ENCODE results near the gene NUDT8. TPM values are rescaled to one million over a fixed set of nuclear protein-coding genes. Genes with fewer than 3 reads are reported as not detected.
"Not testable (repeated sequence)": the region's sequence is repeated elsewhere in the genome, so short reads cannot be mapped to it uniquely, and the experiment has no call there.

The NUDT8 gene
- total and polyA plus RNA-seq, 2 of the 8 experiments (the other 6 are each of a cell fraction or from before 2014, with no cell fraction given) = 7.2 to 8.3 TPM

DNA sequence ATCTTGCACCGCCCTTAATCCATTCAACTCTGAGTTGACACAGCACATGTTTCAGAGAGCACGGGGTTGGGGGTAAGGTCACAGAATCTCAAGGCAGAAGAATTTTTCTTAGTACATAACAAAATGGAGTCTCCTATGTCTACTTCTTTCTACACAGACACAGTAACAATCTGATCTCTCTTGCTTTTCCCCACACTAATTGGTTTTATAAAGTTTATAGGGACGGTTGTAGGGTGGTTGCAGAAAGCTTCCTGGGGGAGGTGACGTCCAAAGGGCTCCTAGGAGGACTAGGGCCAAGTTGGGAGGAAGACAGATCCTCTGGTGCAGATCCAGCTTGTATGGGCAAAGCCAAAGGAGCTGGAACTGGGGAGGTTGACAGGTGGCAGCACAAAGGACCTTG, 25.6 kb downstream of the NUDT8 start:
- Histone ChIP-seq H2BK20ac (ENCODE audit: low read length) (0 out of 2 replicates have a peak overlapping the region, but pooled peaks have one; percentile 80), H2BK5ac (ENCODE audit: low read depth, low read length) (peak overlapping the region; percentile 63; the same call in 1 of the 2 replicates), H3K4me2 (ENCODE audit: insufficient read depth in 1 of 2, low read depth in 2 of 2, low read length in 2 of 2) (peak overlapping the region in 1 of 2 experiments; percentile 64; a peak in 2 of 4 replicates), H2BK12ac (ENCODE audit: low read depth, low read length) (peak overlapping the region; percentile 94), H2BK15ac (ENCODE audit: low read length) (0 out of 2 replicates have a peak overlapping the region, but pooled peaks have one; percentile 12), H3K4me3 (ENCODE audit: extremely low read depth in 1 of 4, insufficient read depth in 2 of 4, low read depth in 3 of 4, low read length in 4 of 4) (0 out of 8 replicates have a peak overlapping the region, but pooled peaks of 1 of the 4 experiments have one; percentile 10), H4K5ac (ENCODE audit: insufficient read length, low read depth, low read length) (peak overlapping the region; percentile 3), H2AK5ac (ENCODE audit: low read depth, low read length) (0 out of 2 replicates have a peak overlapping the region, but pooled peaks have one; percentile 58), H3K4me1 (replicated peaks in 1 of 4; ENCODE audit: control insufficient read depth in 3 of 4, insufficient read depth in 4 of 4, low read length in 3 of 4) (peaks cover 5 to 27% (median 17%) of the 10 kb centered on the region in 4 experiments; a peak in 6 of 7 replicates), H3K18ac (ENCODE audit: extremely low read depth, low read length) (peak overlapping the region; percentile 52)
- H3K27ac ChIP-seq (ENCODE audit: low read depth, low read length); H3K79me2 ChIP-seq (ENCODE audit: control insufficient read depth in 1 of 2, insufficient read depth in 2 of 2, low read length in 2 of 2); H4K8ac ChIP-seq (ENCODE audit: extremely low read depth, insufficient read depth, low read length); H3K14ac ChIP-seq (ENCODE audit: insufficient read length); H3K4ac ChIP-seq (replicated peaks; ENCODE audit: insufficient read length, low read depth, low read length); H3K9me3 ChIP-seq (ENCODE audit: insufficient read depth in 2 of 2, low read depth in 1 of 2, low read length in 1 of 2); H3K23ac ChIP-seq (ENCODE audit: insufficient read length); H3K79me1 ChIP-seq (ENCODE audit: low read depth, low read length); H4K20me1 ChIP-seq (replicated peaks in 1 of 2; ENCODE audit: control insufficient read depth in 1 of 2, insufficient read depth in 2 of 2, low read length in 2 of 2); H3K27me3 ChIP-seq (replicated peaks in 1 of 4; ENCODE audit: control insufficient read depth in 3 of 4, extremely low read depth in 1 of 4, insufficient read depth in 3 of 4, low read length in 3 of 4); H4K91ac ChIP-seq (replicated peaks; ENCODE audit: insufficient read length, low read length); H2AFZ ChIP-seq (ENCODE audit: low read length); H3K9ac ChIP-seq (replicated peaks in 1 of 4; ENCODE audit: extremely low read depth in 1 of 4, low read depth in 3 of 4, low read length in 3 of 4); H2BK120ac ChIP-seq (replicated peaks; ENCODE audit: low read depth, low read length); H3K56ac ChIP-seq (replicated peaks; ENCODE audit: insufficient read length, low read depth, low read length); H3K23me2 ChIP-seq (ENCODE audit: low read depth, low read length); FAIRE-seq; DNase-seq (ENCODE audit: low read depth in 1 of 2, low spot score in 2 of 2); H3K36me3 ChIP-seq (ENCODE audit: control insufficient read depth in 2 of 4, insufficient read depth in 4 of 4, low read length in 3 of 4): not testable (repeated sequence)
- POLR2A ChIA-PET (ENCODE audit: partially characterized antibody) = interaction anchor here (0.9 to 2.8 kb wide), 4 partner anchors 9 to 20 kb away, joined by 3 to 25 read pairs (median 4); partner anchors contain the start of gene GSTP1
- WGBS, 2 experiments (ENCODE audit: extremely low coverage in 1 of 2, insufficient coverage in 1 of 2, insufficient read length in 1 of 2, insufficient replicate concordance in 2 of 2, low coverage in 1 of 2, low lambda C conversion rate in 2 of 2, missing lambda C conversion rate in 1 of 2) = 95% methylated on average over 2 of the region's 4 CpGs; no CpG with 5 or more reads in 1 of the 2 experiments
- CTCF ChIA-PET (ENCODE audit: partially characterized antibody) = interaction anchor here (0.7 to 1.1 kb wide), 5 partner anchors 9 to 32 kb away, joined by 3 read pairs; partner anchors contain the start of gene GSTP1
